ENCODE data around the gene VWA8.

GRCh38 chr13:41960637-41961465, at the start of gene VWA8:
- no peak for TF ChIP-seq EP300 (IDR thresholded peaks at IDR 0.05)
- TF ChIP-seq CTCF (IDR thresholded peaks at IDR 0.05) = no peak
- no peak for TF ChIP-seq POLR2A (IDR thresholded peaks at IDR 0.05; ENCODE audit: low read depth)
- peak; percentile 34 to 44 for TF ChIP-seq POLR2AphosphoS5 (IDR thresholded peaks at IDR 0.05)
